ENCODE results near the gene RALGAPA2. TPM values are rescaled to one million over a fixed set of nuclear protein-coding genes. Genes with fewer than 3 reads are reported as not detected.

Gene RALGAPA2
- total and polyA plus RNA-seq, 2 experiments from 2014 or later: 13.1 to 43.4 TPM

DNA sequence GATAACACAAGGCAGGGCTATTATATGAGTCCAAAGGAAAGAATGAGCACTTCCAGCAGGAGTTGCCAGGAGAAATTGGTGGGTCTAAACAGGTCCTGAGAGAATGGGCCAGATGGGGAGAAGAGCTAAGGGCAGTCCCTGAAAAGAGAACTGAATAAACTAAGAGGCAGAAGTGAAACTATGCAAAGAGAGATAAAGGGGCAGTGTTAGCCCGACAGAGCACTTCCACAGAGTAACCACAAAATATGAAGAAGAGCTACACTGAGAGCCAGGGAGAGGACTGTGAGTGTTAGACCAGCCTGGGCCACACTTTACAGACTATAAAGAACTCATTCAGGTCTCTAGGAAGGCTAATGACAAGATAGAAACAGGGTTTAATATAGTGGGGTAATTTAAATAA is 43.8 kb downstream of the RALGAPA2 start:
- peaks cover 26% of the 10 kb centered on the region for H3K4me1 ChIP-seq (ENCODE audit: insufficient read depth)
- H3K4me3 ChIP-seq: no peak overlapping the region
- TF ChIP-seq ZNF114 (CRISPR knock-in tag; IDR thresholded peaks at IDR 0.05): no peak
- no peak for TF ChIP-seq EZH2 (IDR thresholded peaks at IDR 0.05; ENCODE audit: low read depth, unreplicated experiment)
- no peak for TF ChIP-seq CREB1 (CRISPR knock-in tag; IDR thresholded peaks at IDR 0.05; ENCODE audit: low read depth)
- no peak for TF ChIP-seq JUNB (IDR thresholded peaks at IDR 0.05; ENCODE audit: unreplicated experiment)
- TF ChIP-seq POLR2AphosphoS5 (IDR thresholded peaks at IDR 0.05; ENCODE audit: low read depth): no peak
- no peak for TF ChIP-seq NANOG (IDR thresholded peaks at IDR 0.05; ENCODE audit: borderline replicate concordance)
- no peak for TF ChIP-seq STAT1 (IDR thresholded peaks at IDR 0.05; ENCODE audit: unreplicated experiment)
- no peak for TF ChIP-seq EZH2phosphoT487 (IDR thresholded peaks at IDR 0.05; ENCODE audit: unreplicated experiment)
- TF ChIP-seq, protein P1, sequence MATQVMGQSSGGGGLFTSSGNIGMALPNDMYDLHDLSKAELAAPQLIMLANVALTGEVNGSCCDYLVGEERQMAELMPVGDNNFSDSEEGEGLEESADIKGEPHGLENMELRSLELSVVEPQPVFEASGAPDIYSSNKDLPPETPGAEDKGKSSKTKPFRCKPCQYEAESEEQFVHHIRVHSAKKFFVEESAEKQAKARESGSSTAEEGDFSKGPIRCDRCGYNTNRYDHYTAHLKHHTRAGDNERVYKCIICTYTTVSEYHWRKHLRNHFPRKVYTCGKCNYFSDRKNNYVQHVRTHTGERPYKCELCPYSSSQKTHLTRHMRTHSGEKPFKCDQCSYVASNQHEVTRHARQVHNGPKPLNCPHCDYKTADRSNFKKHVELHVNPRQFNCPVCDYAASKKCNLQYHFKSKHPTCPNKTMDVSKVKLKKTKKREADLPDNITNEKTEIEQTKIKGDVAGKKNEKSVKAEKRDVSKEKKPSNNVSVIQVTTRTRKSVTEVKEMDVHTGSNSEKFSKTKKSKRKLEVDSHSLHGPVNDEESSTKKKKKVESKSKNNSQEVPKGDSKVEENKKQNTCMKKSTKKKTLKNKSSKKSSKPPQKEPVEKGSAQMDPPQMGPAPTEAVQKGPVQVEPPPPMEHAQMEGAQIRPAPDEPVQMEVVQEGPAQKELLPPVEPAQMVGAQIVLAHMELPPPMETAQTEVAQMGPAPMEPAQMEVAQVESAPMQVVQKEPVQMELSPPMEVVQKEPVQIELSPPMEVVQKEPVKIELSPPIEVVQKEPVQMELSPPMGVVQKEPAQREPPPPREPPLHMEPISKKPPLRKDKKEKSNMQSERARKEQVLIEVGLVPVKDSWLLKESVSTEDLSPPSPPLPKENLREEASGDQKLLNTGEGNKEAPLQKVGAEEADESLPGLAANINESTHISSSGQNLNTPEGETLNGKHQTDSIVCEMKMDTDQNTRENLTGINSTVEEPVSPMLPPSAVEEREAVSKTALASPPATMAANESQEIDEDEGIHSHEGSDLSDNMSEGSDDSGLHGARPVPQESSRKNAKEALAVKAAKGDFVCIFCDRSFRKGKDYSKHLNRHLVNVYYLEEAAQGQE (IDR thresholded peaks at IDR 0.05; ENCODE audit: unreplicated experiment): no peak
- no peak for TF ChIP-seq ZNF331 (CRISPR knock-in tag; IDR thresholded peaks at IDR 0.05; ENCODE audit: low read depth)
- TF ChIP-seq, protein P2, sequence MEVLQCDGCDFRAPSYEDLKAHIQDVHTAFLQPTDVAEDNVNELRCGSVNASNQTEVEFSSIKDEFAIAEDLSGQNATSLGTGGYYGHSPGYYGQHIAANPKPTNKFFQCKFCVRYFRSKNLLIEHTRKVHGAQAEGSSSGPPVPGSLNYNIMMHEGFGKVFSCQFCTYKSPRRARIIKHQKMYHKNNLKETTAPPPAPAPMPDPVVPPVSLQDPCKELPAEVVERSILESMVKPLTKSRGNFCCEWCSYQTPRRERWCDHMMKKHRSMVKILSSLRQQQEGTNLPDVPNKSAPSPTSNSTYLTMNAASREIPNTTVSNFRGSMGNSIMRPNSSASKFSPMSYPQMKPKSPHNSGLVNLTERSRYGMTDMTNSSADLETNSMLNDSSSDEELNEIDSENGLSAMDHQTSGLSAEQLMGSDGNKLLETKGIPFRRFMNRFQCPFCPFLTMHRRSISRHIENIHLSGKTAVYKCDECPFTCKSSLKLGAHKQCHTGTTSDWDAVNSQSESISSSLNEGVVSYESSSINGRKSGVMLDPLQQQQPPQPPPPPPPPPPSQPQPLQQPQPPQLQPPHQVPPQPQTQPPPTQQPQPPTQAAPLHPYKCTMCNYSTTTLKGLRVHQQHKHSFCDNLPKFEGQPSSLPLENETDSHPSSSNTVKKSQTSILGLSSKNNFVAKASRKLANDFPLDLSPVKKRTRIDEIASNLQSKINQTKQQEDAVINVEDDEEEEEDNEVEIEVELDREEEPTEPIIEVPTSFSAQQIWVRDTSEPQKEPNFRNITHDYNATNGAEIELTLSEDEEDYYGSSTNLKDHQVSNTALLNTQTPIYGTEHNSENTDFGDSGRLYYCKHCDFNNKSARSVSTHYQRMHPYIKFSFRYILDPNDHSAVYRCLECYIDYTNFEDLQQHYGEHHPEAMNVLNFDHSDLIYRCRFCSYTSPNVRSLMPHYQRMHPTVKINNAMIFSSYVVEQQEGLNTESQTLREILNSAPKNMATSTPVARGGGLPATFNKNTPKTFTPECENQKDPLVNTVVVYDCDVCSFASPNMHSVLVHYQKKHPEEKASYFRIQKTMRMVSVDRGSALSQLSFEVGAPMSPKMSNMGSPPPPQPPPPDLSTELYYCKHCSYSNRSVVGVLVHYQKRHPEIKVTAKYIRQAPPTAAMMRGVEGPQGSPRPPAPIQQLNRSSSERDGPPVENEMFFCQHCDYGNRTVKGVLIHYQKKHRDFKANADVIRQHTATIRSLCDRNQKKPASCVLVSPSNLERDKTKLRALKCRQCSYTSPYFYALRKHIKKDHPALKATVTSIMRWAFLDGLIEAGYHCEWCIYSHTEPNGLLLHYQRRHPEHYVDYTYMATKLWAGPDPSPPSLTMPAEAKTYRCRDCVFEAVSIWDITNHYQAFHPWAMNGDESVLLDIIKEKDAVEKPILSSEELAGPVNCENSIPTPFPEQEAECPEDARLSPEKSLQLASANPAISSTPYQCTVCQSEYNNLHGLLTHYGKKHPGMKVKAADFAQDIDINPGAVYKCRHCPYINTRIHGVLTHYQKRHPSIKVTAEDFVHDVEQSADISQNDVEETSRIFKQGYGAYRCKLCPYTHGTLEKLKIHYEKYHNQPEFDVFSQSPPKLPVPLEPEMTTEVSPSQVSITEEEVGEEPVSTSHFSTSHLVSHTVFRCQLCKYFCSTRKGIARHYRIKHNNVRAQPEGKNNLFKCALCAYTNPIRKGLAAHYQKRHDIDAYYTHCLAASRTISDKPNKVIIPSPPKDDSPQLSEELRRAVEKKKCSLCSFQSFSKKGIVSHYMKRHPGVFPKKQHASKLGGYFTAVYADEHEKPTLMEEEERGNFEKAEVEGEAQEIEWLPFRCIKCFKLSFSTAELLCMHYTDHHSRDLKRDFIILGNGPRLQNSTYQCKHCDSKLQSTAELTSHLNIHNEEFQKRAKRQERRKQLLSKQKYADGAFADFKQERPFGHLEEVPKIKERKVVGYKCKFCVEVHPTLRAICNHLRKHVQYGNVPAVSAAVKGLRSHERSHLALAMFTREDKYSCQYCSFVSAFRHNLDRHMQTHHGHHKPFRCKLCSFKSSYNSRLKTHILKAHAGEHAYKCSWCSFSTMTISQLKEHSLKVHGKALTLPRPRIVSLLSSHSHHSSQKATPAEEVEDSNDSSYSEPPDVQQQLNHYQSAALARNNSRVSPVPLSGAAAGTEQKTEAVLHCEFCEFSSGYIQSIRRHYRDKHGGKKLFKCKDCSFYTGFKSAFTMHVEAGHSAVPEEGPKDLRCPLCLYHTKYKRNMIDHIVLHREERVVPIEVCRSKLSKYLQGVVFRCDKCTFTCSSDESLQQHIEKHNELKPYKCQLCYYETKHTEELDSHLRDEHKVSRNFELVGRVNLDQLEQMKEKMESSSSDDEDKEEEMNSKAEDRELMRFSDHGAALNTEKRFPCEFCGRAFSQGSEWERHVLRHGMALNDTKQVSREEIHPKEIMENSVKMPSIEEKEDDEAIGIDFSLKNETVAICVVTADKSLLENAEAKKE (CRISPR knock-in tag; IDR thresholded peaks at IDR 0.05): no peak
- TF ChIP-seq, protein P3, sequence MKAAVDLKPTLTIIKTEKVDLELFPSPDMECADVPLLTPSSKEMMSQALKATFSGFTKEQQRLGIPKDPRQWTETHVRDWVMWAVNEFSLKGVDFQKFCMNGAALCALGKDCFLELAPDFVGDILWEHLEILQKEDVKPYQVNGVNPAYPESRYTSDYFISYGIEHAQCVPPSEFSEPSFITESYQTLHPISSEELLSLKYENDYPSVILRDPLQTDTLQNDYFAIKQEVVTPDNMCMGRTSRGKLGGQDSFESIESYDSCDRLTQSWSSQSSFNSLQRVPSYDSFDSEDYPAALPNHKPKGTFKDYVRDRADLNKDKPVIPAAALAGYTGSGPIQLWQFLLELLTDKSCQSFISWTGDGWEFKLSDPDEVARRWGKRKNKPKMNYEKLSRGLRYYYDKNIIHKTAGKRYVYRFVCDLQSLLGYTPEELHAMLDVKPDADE (IDR thresholded peaks at IDR 0.05): no peak
- TF ChIP-seq, protein P4, sequence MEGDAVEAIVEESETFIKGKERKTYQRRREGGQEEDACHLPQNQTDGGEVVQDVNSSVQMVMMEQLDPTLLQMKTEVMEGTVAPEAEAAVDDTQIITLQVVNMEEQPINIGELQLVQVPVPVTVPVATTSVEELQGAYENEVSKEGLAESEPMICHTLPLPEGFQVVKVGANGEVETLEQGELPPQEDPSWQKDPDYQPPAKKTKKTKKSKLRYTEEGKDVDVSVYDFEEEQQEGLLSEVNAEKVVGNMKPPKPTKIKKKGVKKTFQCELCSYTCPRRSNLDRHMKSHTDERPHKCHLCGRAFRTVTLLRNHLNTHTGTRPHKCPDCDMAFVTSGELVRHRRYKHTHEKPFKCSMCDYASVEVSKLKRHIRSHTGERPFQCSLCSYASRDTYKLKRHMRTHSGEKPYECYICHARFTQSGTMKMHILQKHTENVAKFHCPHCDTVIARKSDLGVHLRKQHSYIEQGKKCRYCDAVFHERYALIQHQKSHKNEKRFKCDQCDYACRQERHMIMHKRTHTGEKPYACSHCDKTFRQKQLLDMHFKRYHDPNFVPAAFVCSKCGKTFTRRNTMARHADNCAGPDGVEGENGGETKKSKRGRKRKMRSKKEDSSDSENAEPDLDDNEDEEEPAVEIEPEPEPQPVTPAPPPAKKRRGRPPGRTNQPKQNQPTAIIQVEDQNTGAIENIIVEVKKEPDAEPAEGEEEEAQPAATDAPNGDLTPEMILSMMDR (conservative IDR thresholded peaks at IDR 0.05; ENCODE audit: low read depth in 2 of 2): no peak
- peaks cover 22% of the 10 kb centered on the region for H3K4me1 Mint-ChIP-seq
- no peaks in the 10 kb centered on the region for H3K36me3 Mint-ChIP-seq (ENCODE audit: low read depth)
- no peaks in the 10 kb centered on the region for H3K9me3 Mint-ChIP-seq
- H3K27me3 Mint-ChIP-seq (ENCODE audit: insufficient read depth, low read depth, poor library complexity): peaks cover 2% of the 10 kb centered on the region
- H3K79me2 ChIP-seq (replicated peaks; ENCODE audit: insufficient read depth): no peaks in the 10 kb centered on the region
- no peak overlapping the region for H3K4me3 Mint-ChIP-seq
- no peak overlapping the region for H3K27ac Mint-ChIP-seq
- ATAC-seq (no peak), DNase-seq (ENCODE audit: low spot score) (no peak)
- H3K4me2 ChIP-seq: no peak overlapping the region
- H4K20me1 ChIP-seq (replicated peaks; ENCODE audit: insufficient read depth): 0 out of 2 replicates have a peak, but pooled peaks cover 2% of the 10 kb centered on the region
- no peak overlapping the region for H3K27ac ChIP-seq (ENCODE audit: low read depth)
- no peak overlapping the region for H2AFZ ChIP-seq
- H3F3A ChIP-seq (replicated peaks; ENCODE audit: low read depth): no peaks in the 10 kb centered on the region
- H3K27me3 ChIP-seq (ENCODE audit: insufficient read depth): no peaks in the 10 kb centered on the region
- no peaks in the 10 kb centered on the region for H3K9me2 ChIP-seq (ENCODE audit: insufficient read depth)
- no peaks in the 10 kb centered on the region for H3K36me3 ChIP-seq (ENCODE audit: insufficient read depth)
